ENCODE measurements around the gene ADAMTSL1.

Gene ADAMTSL1

DNA sequence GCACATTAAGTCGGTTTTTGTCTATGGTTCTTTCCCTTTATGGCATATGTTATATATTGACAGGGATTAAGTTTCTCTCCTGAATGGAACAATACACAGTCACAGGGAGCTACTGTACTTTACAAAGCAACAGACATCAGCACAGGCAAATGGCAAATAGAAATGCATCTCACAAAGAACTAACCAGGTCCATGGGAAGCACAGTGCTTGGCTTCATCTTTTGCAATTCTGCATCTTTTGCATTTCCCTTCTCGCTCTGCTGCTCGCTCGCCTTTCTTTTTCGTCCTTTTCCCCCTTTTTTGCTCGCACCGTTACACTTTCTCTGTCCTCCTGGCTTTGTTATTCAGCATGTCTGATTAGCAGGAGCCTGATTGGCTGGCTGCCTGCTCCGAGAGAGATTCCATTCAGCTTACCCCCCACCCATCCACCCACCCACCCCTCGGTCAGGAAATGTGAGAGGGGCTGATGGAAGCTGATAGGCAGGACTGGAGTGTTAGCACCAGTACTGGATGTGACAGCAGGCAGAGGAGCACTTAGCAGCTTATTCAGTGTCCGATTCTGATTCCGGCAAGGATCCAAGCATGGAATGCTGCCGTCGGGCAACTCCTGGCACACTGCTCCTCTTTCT lies at the start of gene ADAMTSL1:
Gene ADAMTSL1, plus strand, starts transcription at position 502 of the 628 bp plus-strand sequence. Its CDS starts 80 bp downstream, at position 582.
- peak; percentile 90 for DNase-seq

GRCh38 chr9:18427691-18428090 lies 46.3 kb upstream of the ADAMTSL1 start:
- no peak for DNase-seq

DNA sequence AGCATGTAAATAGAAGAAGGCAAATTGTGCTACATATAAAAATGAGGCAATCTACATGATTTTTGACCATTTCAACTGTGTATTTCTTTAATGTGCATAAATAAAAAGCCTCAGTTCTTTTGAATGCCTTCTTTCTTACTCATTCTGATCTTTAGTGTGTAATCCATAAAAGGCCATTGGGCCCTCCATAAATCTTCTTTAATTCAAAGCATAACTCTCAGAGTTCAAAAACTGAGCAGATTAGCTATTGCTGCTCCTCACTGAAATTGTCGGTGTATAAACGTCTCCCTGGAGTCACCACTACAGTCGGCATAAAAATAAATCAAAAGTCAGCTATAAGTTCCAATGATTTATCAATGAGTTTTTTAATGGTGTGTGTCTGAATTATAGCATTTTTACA lies 45.3 kb upstream of the ADAMTSL1 start:
- no peak for DNase-seq

GRCh38 chr9:18429070-18429469 lies 44.9 kb upstream of the ADAMTSL1 start:
- no peak for DNase-seq

GRCh38 chr9:18433620-18434019 lies 40.3 kb upstream of the ADAMTSL1 start:
- DNase-seq, result no peak

- DNase-seq, result peak; percentile 74
Measured at GRCh38 chr9:18437315-18438201, 36.4 kb upstream of the ADAMTSL1 start.

DNA sequence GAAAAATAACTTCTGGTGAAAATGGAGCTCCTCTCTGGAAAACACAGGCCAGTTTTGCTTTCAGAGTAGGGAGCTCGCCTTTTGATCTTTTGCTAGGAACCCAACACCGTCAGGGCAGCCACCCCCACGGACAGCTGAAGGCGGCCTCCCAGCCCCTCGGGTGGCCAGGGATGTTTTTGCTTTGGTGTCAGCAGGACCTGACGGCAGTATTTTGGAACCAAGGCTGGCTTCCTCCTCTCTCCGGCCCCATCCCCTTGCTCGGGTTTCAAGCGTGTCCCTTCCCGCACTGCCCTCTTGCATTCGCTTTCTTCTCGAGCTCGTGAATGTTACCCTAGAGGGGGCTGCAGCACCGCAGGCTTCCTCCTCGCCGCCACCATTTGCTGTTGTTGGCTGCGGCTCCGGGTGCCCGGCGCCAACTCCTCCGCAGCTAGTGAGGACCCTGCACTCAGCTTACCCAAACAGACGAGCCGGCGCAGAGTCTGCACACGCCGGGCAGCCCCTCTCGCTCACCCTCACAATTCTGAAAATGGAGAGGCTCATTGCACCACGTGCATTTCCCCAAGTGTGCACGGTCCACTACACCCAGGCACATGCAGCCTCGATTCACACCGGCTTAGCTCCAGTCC lies 35.5 kb upstream of the ADAMTSL1 start:
- DNase-seq, result peak; percentile 87

DNA sequence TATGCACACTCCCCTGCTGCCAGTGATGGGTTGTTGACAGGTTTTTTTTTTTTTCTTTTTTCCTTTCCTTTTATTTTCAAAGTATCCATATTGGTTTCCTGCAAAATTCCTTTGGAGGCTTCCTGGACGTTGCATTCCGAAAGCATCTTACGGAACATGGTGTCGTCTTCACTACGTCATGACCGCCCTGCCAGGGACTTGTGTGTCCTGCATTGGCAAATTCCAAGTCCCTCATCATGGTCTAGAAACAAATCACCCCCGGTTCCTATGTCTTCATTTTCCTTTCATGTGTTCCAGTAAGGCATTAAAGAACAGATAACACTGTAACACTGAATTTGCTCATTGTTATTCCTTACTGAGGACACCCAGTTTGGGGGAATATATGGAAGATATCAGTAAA lies 35.0 kb upstream of the ADAMTSL1 start:
- DNase-seq, result no peak

- DNase-seq, result no peak
Measured at GRCh38 chr9:18441261-18441660, 32.7 kb upstream of the ADAMTSL1 start.

DNA sequence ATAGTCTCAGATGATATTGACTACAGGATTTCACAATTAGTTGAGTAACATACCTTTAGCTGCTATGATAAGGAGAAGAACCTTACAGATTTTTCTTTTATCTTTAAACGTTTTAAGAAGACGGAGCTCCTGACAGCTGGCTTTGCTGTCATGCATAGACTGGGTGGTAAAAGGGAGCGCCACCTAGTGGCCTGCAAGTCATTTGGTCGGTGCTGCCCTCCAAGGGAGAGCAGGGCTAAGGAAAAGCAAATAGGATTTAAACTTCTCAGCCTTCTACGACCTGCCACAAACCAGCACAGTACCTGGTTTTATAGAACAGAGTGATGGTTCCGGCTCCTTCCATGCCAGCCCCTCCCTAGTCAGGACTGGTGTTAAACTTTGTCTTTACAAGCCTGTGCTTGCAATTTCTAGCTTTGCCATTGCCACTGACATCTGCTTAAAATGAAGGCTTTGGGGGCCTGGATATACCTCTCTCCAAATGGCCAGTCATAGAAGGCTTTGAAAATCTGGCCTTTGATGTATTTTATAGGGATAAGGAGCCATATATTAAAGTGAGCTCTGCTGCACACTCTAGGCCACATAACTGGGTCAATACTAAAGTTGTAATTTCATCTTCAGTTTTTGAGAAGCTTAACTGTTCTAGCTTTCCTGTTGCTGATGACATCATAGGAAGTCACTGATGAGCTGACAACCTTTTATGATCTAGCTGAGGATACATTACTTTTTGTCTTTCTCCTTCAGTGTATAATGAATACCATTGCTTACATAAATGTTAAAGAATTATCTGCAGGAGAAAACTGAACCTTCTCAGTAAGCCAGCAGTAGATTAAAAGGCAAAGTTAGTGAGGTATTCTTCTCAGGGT lies 31.1 kb upstream of the ADAMTSL1 start:
- peak; percentile 85 for DNase-seq

GRCh38 chr9:18447131-18447530 lies 26.8 kb upstream of the ADAMTSL1 start:
- DNase-seq, result no peak

- no peak for DNase-seq
Measured at GRCh38 chr9:18447541-18447940, 26.4 kb upstream of the ADAMTSL1 start.

DNA sequence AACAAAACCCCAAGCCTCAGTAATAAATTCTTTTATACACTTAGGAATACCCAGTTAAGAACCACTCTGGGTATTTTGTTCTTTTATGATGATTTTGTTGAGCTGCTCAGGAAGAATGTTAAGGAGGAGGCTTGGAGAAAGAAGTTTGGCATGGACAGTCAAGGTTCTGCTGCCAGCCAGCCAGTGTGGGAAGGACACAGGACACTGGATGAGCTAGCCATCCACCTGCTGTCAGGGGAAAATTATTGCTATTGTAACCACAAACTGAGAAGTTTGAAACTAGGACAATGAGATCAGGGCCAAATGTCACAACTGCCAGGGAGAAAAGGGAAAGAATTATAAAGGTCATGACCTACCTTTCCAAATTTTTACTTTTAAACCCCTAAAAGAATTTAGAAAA lies 25.9 kb upstream of the ADAMTSL1 start:
- no peak for DNase-seq

GRCh38 chr9:18451406-18451805 lies 22.5 kb upstream of the ADAMTSL1 start:
- no peak for DNase-seq

DNA sequence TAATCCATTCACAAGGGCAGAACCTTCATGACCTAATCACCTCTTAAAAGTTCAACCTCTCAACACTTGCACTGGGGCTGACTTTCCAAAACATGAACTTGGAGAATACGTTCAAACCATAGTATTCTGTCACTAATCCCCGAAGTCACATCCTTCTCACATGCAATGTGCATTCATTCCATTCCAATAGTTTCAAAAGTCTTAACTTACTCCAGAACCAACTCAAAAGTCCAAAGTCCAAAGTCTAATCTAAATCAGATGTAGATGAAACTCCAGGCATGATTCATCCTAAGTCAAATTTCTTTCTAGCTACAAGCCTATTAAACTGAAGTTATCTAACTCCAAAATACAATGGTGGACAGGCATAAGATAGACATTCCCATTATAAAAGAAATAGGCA lies 21.7 kb upstream of the ADAMTSL1 start:
- no peak for DNase-seq

DNA sequence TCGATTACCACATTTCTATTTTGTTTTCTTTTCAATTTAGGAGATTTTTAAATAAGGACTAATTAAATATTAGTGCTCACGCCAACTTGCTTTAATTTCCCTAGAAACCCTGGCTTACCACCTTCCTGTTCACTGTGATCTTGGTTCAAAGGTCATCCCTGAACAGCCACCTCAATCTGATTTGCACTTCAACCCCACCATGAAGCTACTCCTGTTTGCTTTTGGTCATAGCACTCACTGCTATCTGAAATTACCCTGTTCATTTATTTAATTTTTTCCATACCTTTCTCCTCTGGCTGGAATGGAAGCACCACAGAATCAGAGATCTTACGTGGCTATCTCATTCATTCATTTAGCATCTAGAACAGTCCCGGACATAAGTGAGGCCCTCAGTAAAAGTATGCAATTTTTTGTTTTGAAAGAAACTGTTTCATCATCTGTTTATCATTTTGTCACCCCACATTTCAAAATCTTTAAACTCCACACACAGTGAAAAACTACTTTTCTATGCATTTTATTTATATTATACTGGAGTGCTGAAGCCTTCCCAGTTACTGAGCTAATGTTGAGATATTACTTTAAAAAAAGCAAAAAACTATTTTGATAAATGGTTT lies 17.2 kb upstream of the ADAMTSL1 start:
- no peak for DNase-seq

GRCh38 chr9:18457510-18457909 lies 16.4 kb upstream of the ADAMTSL1 start:
- DNase-seq, result no peak

DNA sequence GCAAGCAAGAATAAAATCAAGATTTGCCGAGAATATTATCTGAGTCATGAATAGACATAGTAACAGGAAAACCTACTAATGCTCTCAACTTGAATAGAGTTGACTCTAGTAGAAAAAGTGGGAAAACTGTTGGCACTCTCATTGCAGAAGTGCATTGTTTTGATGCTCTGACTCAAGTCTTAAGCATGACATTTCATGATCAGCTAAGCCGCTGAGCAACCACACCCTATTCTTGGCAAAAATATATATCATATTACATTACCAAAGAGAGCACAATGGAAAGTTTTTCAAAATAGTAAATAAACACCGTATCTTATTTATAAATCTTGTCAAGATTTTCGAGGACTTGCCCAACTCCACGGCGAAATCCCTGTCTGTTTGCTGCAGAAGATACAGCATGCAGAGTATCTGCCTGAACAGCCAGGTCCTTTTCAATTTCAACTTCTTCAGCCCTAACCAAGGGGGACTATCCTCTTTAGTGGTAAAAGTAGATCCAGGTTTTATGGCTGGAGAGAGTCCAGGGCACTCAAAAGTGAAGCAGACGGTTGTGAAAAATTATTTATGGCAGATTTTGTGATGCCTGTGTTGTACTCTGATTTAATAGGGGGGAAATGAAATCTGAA lies 13.9 kb upstream of the ADAMTSL1 start:
- no peak for DNase-seq

DNA sequence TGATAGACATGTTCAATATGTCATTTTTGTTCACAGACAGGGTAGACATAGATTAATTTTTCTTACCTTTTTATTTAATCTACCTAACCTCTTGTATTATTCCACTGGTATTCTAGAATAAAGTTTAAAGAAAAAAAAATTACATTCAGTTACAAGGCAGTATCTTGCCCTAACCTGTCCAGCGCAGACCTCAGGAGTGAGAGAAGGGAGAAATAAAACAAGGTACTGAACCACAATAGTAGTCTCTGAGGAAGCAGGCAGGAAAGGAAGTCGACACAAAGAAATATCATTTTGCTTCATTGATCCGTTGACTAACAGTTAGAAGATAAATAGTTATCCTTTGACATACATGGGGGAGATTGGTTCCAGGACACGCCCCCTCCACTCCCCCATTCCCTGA lies 12.5 kb upstream of the ADAMTSL1 start:
- no peak for DNase-seq

GRCh38 chr9:18463991-18464390 lies 10.0 kb upstream of the ADAMTSL1 start:
- no peak for DNase-seq

- no peak for DNase-seq
Measured at GRCh38 chr9:18466101-18466500, 7.9 kb upstream of the ADAMTSL1 start.

- DNase-seq, result no peak
Measured at GRCh38 chr9:18467696-18468095, 6.3 kb upstream of the ADAMTSL1 start.

Measured in eye (tissue), 1 donor.